Neural cell (in vitro differentiated cells): ENCODE results near the gene PNLIP.

Experiments used
- EP300 ChIP-seq: fragments of 450-650 bp; conservative IDR thresholded peaks from 2 replicates; pipeline ENCODE4 v1.6.1; 2014; ENCODE audit warnings: antibody characterized with exemption, mild to moderate bottlenecking, moderate library complexity; ENCODE audit not compliant: poor library complexity, severe bottlenecking
- POLR2AphosphoS5 ChIP-seq: IDR thresholded peaks from 2 replicates; pipeline ENCODE4 v1.6.1; 2012
- RAD21 ChIP-seq: fragments of 450-650 bp; conservative IDR thresholded peaks from 2 replicates; pipeline ENCODE4 v1.6.1; 2014; ENCODE audit warnings: antibody characterized with exemption, mild to moderate bottlenecking, moderate library complexity
- TAF1 ChIP-seq: IDR thresholded peaks from 2 replicates; pipeline ENCODE4 v1.6.1; 2012; ENCODE audit warnings: low read depth
- TF ChIP-seq, protein P1 (sequence below): fragments of 450-650 bp; IDR thresholded peaks from 2 replicates; pipeline ENCODE4 v1.5.1; 2014; ENCODE audit warnings: antibody characterized with exemption, mild to moderate bottlenecking, moderate library complexity; ENCODE audit not compliant: poor library complexity, severe bottlenecking

- TF ChIP-seq TAF1 = no peak
- TF ChIP-seq, protein P1, sequence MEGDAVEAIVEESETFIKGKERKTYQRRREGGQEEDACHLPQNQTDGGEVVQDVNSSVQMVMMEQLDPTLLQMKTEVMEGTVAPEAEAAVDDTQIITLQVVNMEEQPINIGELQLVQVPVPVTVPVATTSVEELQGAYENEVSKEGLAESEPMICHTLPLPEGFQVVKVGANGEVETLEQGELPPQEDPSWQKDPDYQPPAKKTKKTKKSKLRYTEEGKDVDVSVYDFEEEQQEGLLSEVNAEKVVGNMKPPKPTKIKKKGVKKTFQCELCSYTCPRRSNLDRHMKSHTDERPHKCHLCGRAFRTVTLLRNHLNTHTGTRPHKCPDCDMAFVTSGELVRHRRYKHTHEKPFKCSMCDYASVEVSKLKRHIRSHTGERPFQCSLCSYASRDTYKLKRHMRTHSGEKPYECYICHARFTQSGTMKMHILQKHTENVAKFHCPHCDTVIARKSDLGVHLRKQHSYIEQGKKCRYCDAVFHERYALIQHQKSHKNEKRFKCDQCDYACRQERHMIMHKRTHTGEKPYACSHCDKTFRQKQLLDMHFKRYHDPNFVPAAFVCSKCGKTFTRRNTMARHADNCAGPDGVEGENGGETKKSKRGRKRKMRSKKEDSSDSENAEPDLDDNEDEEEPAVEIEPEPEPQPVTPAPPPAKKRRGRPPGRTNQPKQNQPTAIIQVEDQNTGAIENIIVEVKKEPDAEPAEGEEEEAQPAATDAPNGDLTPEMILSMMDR = no peak
- TF ChIP-seq POLR2AphosphoS5 = no peak
- TF ChIP-seq RAD21 = no peak
- no peak for TF ChIP-seq EP300
These were observed 10.1 kb downstream of the PNLIP start for GRCh38 chr10:116555880-116556279.
